Keratinocyte (primary cell): ENCODE data around the gene RFTN1.

ENCODE experiments used
- EZH2 ChIP-seq: IDR thresholded peaks from one replicate; pipeline ENCODE4 v1.6.1; 2012; ENCODE audit warnings: inconsistent platforms, mild to moderate bottlenecking, low read length, moderate library complexity
- TF ChIP-seq, protein P1 (sequence below), 3 experiments: IDR thresholded peaks in 1 of 3; conservative IDR thresholded peaks in 1 of 3; optimal IDR thresholded peaks in 1 of 3; 2 replicates in 2 of 3; 3 replicates in 1 of 3; pipeline versions ENCODE3 to v1.5.1; 2011; ENCODE audit warnings: low read length in 3 of 3, mild to moderate bottlenecking in 3 of 3, moderate library complexity in 2 of 3, control low read depth in 1 of 3, inconsistent platforms in 1 of 3; ENCODE audit not compliant: insufficient read depth in 2 of 3; ENCODE audit errors: extremely low read depth in 1 of 3

DNA sequence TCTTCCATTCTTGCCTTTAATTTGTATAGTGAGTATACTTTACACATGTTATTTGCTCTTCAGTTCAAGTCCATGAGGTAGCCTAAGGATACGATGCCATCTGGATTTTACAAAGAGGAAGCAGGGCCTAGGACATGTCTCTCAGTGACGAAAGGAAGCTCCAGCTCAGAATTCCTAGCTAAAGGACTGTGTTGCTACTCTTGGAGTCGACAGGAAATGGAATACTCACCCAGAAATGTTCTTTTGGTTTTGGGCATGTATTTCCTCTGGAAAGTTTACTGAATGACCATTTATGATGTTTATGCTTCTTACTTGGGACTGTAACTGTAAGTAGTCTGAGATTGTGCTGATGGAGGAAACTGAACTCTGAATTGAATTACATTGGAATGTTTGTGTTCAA, 236.0 kb downstream of the RFTN1 start:
- TF ChIP-seq, protein P1, sequence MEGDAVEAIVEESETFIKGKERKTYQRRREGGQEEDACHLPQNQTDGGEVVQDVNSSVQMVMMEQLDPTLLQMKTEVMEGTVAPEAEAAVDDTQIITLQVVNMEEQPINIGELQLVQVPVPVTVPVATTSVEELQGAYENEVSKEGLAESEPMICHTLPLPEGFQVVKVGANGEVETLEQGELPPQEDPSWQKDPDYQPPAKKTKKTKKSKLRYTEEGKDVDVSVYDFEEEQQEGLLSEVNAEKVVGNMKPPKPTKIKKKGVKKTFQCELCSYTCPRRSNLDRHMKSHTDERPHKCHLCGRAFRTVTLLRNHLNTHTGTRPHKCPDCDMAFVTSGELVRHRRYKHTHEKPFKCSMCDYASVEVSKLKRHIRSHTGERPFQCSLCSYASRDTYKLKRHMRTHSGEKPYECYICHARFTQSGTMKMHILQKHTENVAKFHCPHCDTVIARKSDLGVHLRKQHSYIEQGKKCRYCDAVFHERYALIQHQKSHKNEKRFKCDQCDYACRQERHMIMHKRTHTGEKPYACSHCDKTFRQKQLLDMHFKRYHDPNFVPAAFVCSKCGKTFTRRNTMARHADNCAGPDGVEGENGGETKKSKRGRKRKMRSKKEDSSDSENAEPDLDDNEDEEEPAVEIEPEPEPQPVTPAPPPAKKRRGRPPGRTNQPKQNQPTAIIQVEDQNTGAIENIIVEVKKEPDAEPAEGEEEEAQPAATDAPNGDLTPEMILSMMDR (optimal IDR thresholded peaks at IDR 0.05 in 1 of 3, IDR thresholded peaks at IDR 0.05 in 1 of 3, conservative IDR thresholded peaks at IDR 0.05 in 1 of 3; ENCODE audit: extremely low read depth in 1 of 3, insufficient read depth in 2 of 3, low read length in 3 of 3), result no peak
- no peak for TF ChIP-seq EZH2
